Mesendoderm (in vitro differentiated cells): ENCODE measurements around the gene C5orf34.
"Not testable (repeated sequence)": the region's sequence is repeated elsewhere in the genome, so short reads cannot be mapped to it uniquely, and the experiment has no call there.

ENCODE experiments used
- DNase-seq: peaks from one replicate; pipeline ENCODE4 v3.0.0; 2013
- H2AK5ac ChIP-seq: 2 replicates; pipeline ENCODE4 v1.6.1; 2013; ENCODE audit warnings: low read length, inconsistent platforms
- H2BK120ac ChIP-seq: 2 replicates; pipeline ENCODE4 v1.6.1; 2013; ENCODE audit warnings: low read depth, mild to moderate bottlenecking, low read length, moderate library complexity, mixed read lengths
- H2BK15ac ChIP-seq: replicated peaks from 2 replicates; pipeline ENCODE4 v1.6.1; 2013; ENCODE audit warnings: low read depth, mild to moderate bottlenecking, moderate library complexity
- H2BK5ac ChIP-seq: 2 replicates; pipeline ENCODE4 v1.6.1; 2013; ENCODE audit warnings: low read length, inconsistent platforms
- H3K18ac ChIP-seq: 2 replicates; pipeline ENCODE4 v1.6.1; 2013; ENCODE audit warnings: mild to moderate bottlenecking, low read length, mixed read lengths
- H3K23ac ChIP-seq: one replicate; pipeline ENCODE4 v1.6.1; 2013; ENCODE audit warnings: low read length
- H3K27ac ChIP-seq: 2 replicates; pipeline ENCODE4 v1.5.1; 2013; ENCODE audit warnings: low read depth, mild to moderate bottlenecking, inconsistent platforms, low read length, moderate library complexity
- H3K27me3 ChIP-seq: 2 replicates; pipeline ENCODE4 v1.6.1; 2013; ENCODE audit warnings: low read length, control low read depth, mild to moderate bottlenecking, inconsistent platforms; ENCODE audit not compliant: insufficient read depth, poor library complexity
- H3K36me3 ChIP-seq: 2 replicates; pipeline ENCODE4 v1.6.1; 2013; ENCODE audit warnings: low read length, inconsistent platforms; ENCODE audit not compliant: control insufficient read depth, insufficient read depth
- H3K4ac ChIP-seq: one replicate; pipeline ENCODE4 v1.6.1; 2013; ENCODE audit warnings: low read depth, mild to moderate bottlenecking, low read length, moderate library complexity
- H3K4me1 ChIP-seq: 2 replicates; pipeline ENCODE4 v1.6.1; 2013; ENCODE audit warnings: low read depth, low read length, inconsistent platforms; ENCODE audit not compliant: control insufficient read depth
- H3K4me2 ChIP-seq: 2 replicates; pipeline ENCODE4 v1.6.1; 2013; ENCODE audit warnings: low read length
- H3K4me3 ChIP-seq: 2 replicates; pipeline ENCODE4 v1.5.1; 2013; ENCODE audit warnings: mild to moderate bottlenecking, low read length
- H3K56ac ChIP-seq: one replicate; pipeline ENCODE4 v1.6.1; 2013; ENCODE audit warnings: low read length
- H3K79me1 ChIP-seq: 2 replicates; pipeline ENCODE4 v1.6.1; 2013; ENCODE audit warnings: low read length, inconsistent platforms
- H3K79me2 ChIP-seq: 2 replicates; pipeline ENCODE4 v1.6.1; 2013; ENCODE audit warnings: mild to moderate bottlenecking, low read length; ENCODE audit not compliant: control insufficient read depth, insufficient read depth
- H3K9ac ChIP-seq: 2 replicates; pipeline ENCODE4 v1.6.1; 2013; ENCODE audit warnings: low read length, inconsistent platforms
- H4K5ac ChIP-seq: one replicate; pipeline ENCODE4 v1.6.1; 2013; ENCODE audit warnings: low read length
- H4K8ac ChIP-seq: one replicate; pipeline ENCODE4 v1.6.1; 2013; ENCODE audit warnings: low read depth, mild to moderate bottlenecking, control low read depth, low read length, moderate library complexity
- WGBS: extraction: QIAGEN DNeasy Blood & Tissue Kit; methylation state at CpG from one replicate; pipeline ENCODE4 v1.1.7; 2013; ENCODE audit warnings: low lambda C conversion rate, missing lambda C conversion rate; ENCODE audit not compliant: insufficient coverage; ENCODE audit errors: extremely low coverage; 5-methylcytosine and 5-hydroxymethylcytosine counted together

The C5orf34 gene

GRCh38 chr5:43469671-43470391 is 45.1 kb downstream of the C5orf34 start:
- peak overlapping the region; percentile 68 for H3K18ac ChIP-seq
- no CpG with 5 or more reads among the region's 6 CpGs for WGBS
- H3K79me2 ChIP-seq: no peaks in the 10 kb centered on the region
- no peaks in the 10 kb centered on the region for H3K4me1 ChIP-seq
- no peak overlapping the region for H2BK120ac ChIP-seq
- no peak overlapping the region for H4K5ac ChIP-seq
- H3K56ac ChIP-seq: peak overlapping the region; percentile 3
- DNase-seq: peak; percentile 72
- no peak overlapping the region for H3K9ac ChIP-seq
- no peaks in the 10 kb centered on the region for H3K36me3 ChIP-seq
- H2AK5ac ChIP-seq: no peak overlapping the region
- H2BK5ac ChIP-seq: no peak overlapping the region
- no peaks in the 10 kb centered on the region for H3K27me3 ChIP-seq
- no peak overlapping the region for H3K23ac ChIP-seq
- H3K4ac ChIP-seq: no peak overlapping the region
- no peak overlapping the region for H3K27ac ChIP-seq
- H3K4me3 ChIP-seq: no peak overlapping the region
- H3K4me2 ChIP-seq: no peak overlapping the region
- H3K79me1 ChIP-seq: no peaks in the 10 kb centered on the region
- no peak overlapping the region for H4K8ac ChIP-seq
- H2BK15ac ChIP-seq: no peak overlapping the region

- Histone ChIP-seq H3K27ac (no peak overlapping the region), H3K36me3 (no peaks in the 10 kb centered on the region)
These were observed 47.8 kb downstream of the C5orf34 start for GRCh38 chr5:43467100-43467499.

GRCh38 chr5:43465455-43465854 is 49.5 kb downstream of the C5orf34 start:
- not testable (repeated sequence) for H3K56ac ChIP-seq, H2BK5ac ChIP-seq, H3K27ac ChIP-seq, DNase-seq, H2AK5ac ChIP-seq, H3K4ac ChIP-seq, H4K5ac ChIP-seq, H3K79me1 ChIP-seq, H3K4me3 ChIP-seq, H3K9ac ChIP-seq, H3K36me3 ChIP-seq, H3K23ac ChIP-seq, H2BK120ac ChIP-seq, H2BK15ac ChIP-seq, H3K4me1 ChIP-seq, H3K79me2 ChIP-seq, H3K27me3 ChIP-seq, H3K4me2 ChIP-seq, H3K18ac ChIP-seq, H4K8ac ChIP-seq
- no CpG with 5 or more reads among the region's 3 CpGs for WGBS

More at GRCh38 chr5:43467100-43467499, 47.8 kb downstream of the C5orf34 start:
- Histone ChIP-seq H3K9ac (no peak overlapping the region), H2BK15ac (no peak overlapping the region), H3K79me1 (no peaks in the 10 kb centered on the region), H3K18ac (no peak overlapping the region), H3K4me1 (no peaks in the 10 kb centered on the region), H3K27me3 (no peaks in the 10 kb centered on the region), H4K5ac (no peak overlapping the region), H4K8ac (no peak overlapping the region), H2BK5ac (no peak overlapping the region), H3K23ac (no peak overlapping the region), H3K79me2 (no peaks in the 10 kb centered on the region), H3K56ac (no peak overlapping the region), H3K4me3 (no peak overlapping the region), H3K4me2 (no peak overlapping the region), H2BK120ac (no peak overlapping the region), H2AK5ac (no peak overlapping the region), H3K4ac (no peak overlapping the region)
- no peak for DNase-seq

GRCh38 chr5:43461066-43461465 is 53.9 kb downstream of the C5orf34 start:
- Histone ChIP-seq H3K4me2 (no peak overlapping the region), H3K27ac (no peak overlapping the region)
- WGBS: no CpG with 5 or more reads among the region's 1 CpG

GRCh38 chr5:43456556-43456955 is 58.4 kb downstream of the C5orf34 start:
- no peak overlapping the region for H2BK15ac ChIP-seq
- H3K79me2 ChIP-seq: no peaks in the 10 kb centered on the region
- no peak overlapping the region for H3K18ac ChIP-seq
- H3K79me1 ChIP-seq: peaks cover 2% of the 10 kb centered on the region
- H4K8ac ChIP-seq: no peak overlapping the region
- no peak overlapping the region for H3K23ac ChIP-seq
- no peak overlapping the region for H3K27ac ChIP-seq
- no peak overlapping the region for H4K5ac ChIP-seq
- H2BK5ac ChIP-seq: no peak overlapping the region
- no peaks in the 10 kb centered on the region for H3K4me1 ChIP-seq
- H3K56ac ChIP-seq: no peak overlapping the region
- no peak overlapping the region for H3K4me2 ChIP-seq
- no peak for DNase-seq
- no peak overlapping the region for H2AK5ac ChIP-seq
- WGBS: no CpG with 5 or more reads among the region's 3 CpGs
- H3K4me3 ChIP-seq: no peak overlapping the region
- no peaks in the 10 kb centered on the region for H3K36me3 ChIP-seq
- H3K9ac ChIP-seq: no peak overlapping the region
- no peak overlapping the region for H3K4ac ChIP-seq
- H3K27me3 ChIP-seq: no peaks in the 10 kb centered on the region
- H2BK120ac ChIP-seq: no peak overlapping the region

More at GRCh38 chr5:43461066-43461465, 53.9 kb downstream of the C5orf34 start:
- no peak overlapping the region for H3K4ac ChIP-seq
- H3K79me1 ChIP-seq: peaks cover 2% of the 10 kb centered on the region
- no peaks in the 10 kb centered on the region for H3K79me2 ChIP-seq
- H3K56ac ChIP-seq: no peak overlapping the region
- no peak overlapping the region for H2BK15ac ChIP-seq
- no peak overlapping the region for H4K5ac ChIP-seq
- no peak overlapping the region for H2AK5ac ChIP-seq
- H3K4me3 ChIP-seq: no peak overlapping the region
- H3K27me3 ChIP-seq: no peaks in the 10 kb centered on the region
- no peak overlapping the region for H3K18ac ChIP-seq
- H4K8ac ChIP-seq: no peak overlapping the region
- H2BK120ac ChIP-seq: no peak overlapping the region
- no peak for DNase-seq
- H3K9ac ChIP-seq: no peak overlapping the region
- H3K4me1 ChIP-seq: no peaks in the 10 kb centered on the region
- H2BK5ac ChIP-seq: no peak overlapping the region
- no peaks in the 10 kb centered on the region for H3K36me3 ChIP-seq
- no peak overlapping the region for H3K23ac ChIP-seq

- DNase-seq, H4K5ac ChIP-seq, H3K36me3 ChIP-seq, H2BK5ac ChIP-seq, H3K4ac ChIP-seq, H2BK120ac ChIP-seq, H3K18ac ChIP-seq, H3K79me2 ChIP-seq, H3K56ac ChIP-seq, H3K4me2 ChIP-seq, H2AK5ac ChIP-seq, H3K27ac ChIP-seq, H3K23ac ChIP-seq, H2BK15ac ChIP-seq, H3K9ac ChIP-seq, H3K4me3 ChIP-seq, H3K27me3 ChIP-seq, H3K4me1 ChIP-seq, H3K79me1 ChIP-seq, H4K8ac ChIP-seq: not testable (repeated sequence)
These were observed 73.4 kb downstream of the C5orf34 start for GRCh38 chr5:43441575-43441974.
